Stimulated activated memory B cell treated with anti-CD40 and anti-IgM and Interleukin-4, amounts not matched to agents 10 μg/mL and 1 μg/mL and 100 μg/mL, for 72 hours (primary cell): ENCODE data around the gene MED29.
A peak's percentile ranks its signal among the peaks of the same experiment; 100 is the strongest.

ENCODE experiments used
- ATAC-seq: fragments of 150-1000 bp; cut with Tn5 transposase; 2 replicates; pipeline ENCODE4 v1.10.0; 2021
- H3K27ac Mint-ChIP-seq: one replicate; pipeline ENCODE4 v1.8.0; 2022; ENCODE audit warnings: mild to moderate bottlenecking, mixed read lengths
- H3K27me3 Mint-ChIP-seq: one replicate; pipeline ENCODE4 v1.8.0; 2022; ENCODE audit warnings: mixed read lengths
- H3K36me3 Mint-ChIP-seq: one replicate; pipeline ENCODE4 v1.8.0; 2022; ENCODE audit warnings: mixed read lengths
- H3K4me1 Mint-ChIP-seq: one replicate; pipeline ENCODE4 v1.8.0; 2022; ENCODE audit warnings: mixed read lengths
- H3K4me3 Mint-ChIP-seq: one replicate; pipeline ENCODE4 v1.8.0; 2022; ENCODE audit warnings: mild to moderate bottlenecking, moderate library complexity, mixed read lengths
- H3K9me3 Mint-ChIP-seq: one replicate; pipeline ENCODE4 v1.8.0; 2022; ENCODE audit warnings: mixed read lengths

Gene MED29

DNA sequence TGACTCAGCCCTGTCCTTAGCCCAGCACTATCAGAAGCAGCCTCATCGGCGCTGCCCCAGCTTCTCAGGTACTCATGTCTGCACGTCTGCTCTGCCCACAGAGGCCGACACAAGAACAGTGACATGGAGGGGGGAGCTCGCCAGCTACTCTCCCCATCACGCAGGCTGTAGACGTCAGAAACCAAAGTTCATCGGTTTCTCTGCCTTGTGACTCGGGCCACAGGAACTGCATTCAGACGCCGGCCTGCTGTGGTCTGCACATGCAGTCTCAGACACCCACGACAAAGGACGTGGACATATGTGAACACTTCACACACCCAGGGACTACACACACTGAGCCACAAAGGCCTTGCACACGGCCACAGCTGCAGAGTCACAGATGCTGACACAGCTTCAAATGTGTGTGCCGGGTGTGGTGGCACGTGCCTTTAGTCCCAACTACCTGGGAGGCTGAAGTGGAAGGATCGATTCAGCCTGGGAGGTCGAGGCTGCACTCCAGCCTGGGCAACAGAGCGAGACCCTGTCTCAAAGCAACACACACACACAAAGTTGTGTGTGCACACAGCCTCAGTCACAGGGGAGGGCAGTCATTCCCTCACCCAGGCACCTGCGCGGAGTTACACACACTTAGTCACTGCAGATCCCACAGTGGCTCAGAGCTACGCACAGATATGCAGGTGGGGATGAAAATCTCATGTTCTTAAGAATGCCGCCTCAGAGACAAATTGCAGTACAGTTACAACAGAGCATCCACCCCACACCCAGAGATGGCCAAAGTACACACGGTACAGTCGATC lies 10.6 kb downstream of the MED29 start:
- Mint-ChIP-seq H3K27me3 (no peaks in the 10 kb centered on the region), H3K4me1 (peaks cover 86% of the 10 kb centered on the region), H3K27ac (peak overlapping the region; percentile 91), H3K9me3 (no peaks in the 10 kb centered on the region), H3K4me3 (peak overlapping the region; percentile 89), H3K36me3 (peaks cover 15% of the 10 kb centered on the region)
- ATAC-seq, result peak; percentile 68

DNA sequence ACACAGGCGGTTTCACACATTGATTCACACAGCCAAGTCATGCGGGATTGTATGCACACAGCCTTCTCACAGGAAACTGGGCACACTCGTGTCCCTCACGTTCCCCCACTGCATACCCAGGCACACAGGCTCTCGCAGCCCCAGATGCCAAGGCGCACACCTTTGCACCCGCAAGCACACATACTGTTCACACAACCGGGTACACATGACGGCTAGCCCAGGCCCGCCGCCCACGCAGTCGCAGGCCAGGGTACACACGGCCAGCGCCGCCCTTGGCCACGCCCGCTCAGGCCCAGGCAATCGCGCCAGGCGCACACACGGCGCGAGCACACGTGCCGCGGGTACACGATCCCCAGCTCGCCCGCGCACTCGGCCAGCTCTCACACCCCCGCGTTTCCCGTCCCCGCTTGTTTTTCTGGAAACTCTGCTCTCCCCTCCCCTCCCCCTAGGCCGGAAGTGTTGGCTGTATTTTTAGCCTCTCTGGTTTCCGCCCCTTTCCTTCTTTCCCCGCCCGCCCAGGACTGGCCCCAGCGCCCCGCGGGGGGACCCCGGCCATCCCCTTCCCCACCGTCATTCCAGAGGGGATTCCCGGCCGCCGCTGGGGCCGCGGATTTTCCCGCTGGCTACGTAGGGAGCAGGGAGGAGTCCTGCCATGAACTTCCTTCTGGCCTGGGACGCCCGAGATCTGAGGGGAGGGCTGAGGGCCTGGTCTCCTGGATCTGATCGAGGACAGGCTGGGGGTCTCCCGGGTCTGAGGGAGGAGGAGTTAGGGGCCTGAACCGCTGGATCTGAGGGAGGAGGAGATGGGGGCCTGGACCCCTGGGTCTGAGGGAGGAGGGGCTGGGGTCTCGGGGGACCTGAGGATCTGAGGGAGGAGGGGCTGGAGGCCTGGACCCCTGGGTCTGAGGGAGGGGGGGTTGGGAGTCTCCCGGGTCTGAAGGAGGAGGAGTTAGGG lies 11.4 kb downstream of the MED29 start:
- no peaks in the 10 kb centered on the region for H3K9me3 Mint-ChIP-seq
- peaks cover 81% of the 10 kb centered on the region for H3K4me1 Mint-ChIP-seq
- no peaks in the 10 kb centered on the region for H3K27me3 Mint-ChIP-seq
- H3K4me3 Mint-ChIP-seq, result peak overlapping the region; percentile 89
- ATAC-seq, result peak; percentile 28
- H3K27ac Mint-ChIP-seq, result peak overlapping the region; percentile 91
- H3K36me3 Mint-ChIP-seq, result peaks cover 24% of the 10 kb centered on the region

DNA sequence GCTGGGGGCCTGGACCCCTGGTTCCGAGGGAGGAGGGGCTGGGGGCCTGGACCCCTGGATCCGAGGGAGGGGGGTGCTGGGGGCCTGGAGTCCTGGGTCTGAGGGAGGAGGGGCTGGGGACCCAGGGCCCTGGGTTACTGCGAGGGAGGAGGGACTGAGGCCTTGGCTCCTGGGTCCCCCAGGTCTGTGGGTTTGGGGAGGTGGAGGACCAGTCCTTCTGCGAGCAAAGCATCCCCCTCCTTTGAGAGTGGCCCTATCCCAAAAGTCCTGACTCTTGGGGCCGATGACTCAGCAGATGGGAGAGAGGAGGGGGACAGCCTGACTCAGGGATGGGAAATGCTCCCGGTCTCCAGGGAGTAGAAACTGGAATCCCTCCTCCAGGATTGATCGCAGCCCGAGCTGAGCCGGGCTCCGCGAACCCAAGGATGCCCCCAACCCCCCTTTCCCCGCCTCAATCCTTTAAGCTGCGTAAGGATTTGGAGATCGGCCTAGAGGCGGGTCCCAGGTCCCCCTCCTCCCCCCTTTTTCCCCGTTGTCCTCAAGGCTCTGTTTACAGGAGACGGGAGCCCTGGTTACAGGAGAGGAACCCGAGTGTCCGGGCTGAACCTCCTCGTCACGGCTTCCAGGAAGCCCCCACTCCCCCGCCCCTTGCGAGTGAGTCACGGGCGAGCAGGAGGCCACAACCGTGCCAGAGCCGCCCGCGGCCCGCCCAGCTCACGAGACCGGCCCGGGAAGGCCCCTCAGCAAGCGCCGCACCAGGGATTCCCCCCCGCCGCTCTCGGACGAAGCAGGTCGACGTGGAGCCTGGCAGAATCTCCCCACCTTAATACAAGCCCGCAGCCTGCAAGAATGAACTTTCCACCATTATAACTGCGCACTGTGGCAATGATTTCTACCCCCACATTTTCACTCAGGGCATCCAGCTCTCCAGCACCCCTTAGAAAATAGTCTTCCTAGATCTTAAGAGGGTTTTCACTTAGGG lies 12.4 kb downstream of the MED29 start:
- H3K27ac Mint-ChIP-seq, result peak overlapping the region; percentile 91
- no peaks in the 10 kb centered on the region for H3K27me3 Mint-ChIP-seq
- peak; percentile 59 for ATAC-seq
- peaks cover 79% of the 10 kb centered on the region for H3K4me1 Mint-ChIP-seq
- peak overlapping the region; percentile 89 for H3K4me3 Mint-ChIP-seq
- H3K36me3 Mint-ChIP-seq, result peaks cover 33% of the 10 kb centered on the region
- H3K9me3 Mint-ChIP-seq, result no peaks in the 10 kb centered on the region

DNA sequence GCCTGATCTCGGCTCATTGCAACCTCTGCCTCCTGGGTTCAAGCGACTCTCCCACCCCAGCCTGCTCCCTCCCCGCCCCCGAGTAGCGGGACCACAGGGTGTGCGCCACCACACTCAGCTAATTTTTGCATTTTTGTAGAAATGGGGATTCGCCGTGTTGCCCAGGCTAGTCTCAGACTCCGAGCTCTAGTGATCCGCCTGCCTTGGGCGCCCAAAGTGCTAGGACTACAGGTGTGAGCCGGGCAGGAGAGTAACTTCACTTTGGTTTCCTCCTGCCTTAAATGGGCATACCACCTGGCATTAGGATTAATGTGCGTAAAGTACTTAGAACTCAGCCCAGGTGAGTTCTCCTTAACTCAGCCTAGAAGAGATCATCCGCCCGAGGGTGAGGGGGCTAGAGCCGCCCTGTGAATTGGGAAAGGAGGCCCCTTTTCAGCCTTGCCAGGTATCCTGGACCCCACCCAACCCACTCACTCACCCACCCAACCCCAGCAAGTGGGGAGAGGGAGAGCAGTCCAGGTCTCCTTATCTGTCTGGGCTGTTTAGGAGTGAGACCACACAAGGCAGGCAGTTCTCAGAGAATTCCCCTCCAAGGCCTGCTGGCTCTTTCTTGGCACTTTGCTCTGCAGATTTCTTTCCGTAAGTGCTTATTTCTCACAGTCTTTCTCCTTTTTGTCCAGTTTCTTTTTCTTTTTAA lies 14.2 kb downstream of the MED29 start:
- Mint-ChIP-seq H3K9me3 (no peaks in the 10 kb centered on the region), H3K36me3 (peaks cover 24% of the 10 kb centered on the region), H3K27me3 (no peaks in the 10 kb centered on the region), H3K4me1 (peaks cover 72% of the 10 kb centered on the region), H3K4me3 (peak overlapping the region; percentile 77), H3K27ac (peak overlapping the region; percentile 91)
- ATAC-seq, result no peak

DNA sequence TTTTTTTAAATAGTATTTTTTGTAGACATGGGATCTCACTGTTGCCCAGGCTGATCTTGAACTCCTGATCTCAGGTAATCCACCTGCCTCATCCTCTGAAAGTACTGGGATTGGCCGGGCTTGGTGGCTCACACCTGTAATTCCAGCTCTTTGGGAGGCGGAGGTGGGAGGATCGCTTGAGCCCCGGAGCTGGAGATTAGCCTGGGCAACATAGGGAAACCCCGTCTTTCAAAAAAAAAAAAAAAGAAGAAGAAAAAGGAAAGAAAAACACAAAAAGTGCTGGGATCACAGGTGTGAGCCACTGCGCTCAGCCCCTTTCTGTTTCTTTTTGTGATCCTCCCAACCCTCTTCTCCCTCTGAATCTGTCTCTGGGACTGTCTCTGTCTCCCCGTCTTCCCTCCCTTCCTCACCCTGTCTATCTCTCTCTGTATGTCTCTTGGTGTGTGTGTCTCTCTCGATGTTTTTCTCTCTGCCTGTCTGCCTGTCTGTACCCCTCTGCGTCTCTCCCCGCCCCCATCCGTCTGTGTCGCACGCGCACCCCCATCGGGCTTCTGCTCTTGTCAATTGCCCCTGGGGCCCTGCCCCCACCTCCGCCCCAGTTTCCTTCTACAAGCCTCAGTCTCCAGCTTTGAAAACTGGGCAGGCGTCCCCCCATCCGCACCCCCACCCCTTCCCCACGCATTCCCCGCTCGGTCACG lies 14.9 kb downstream of the MED29 start:
- Mint-ChIP-seq H3K9me3 (no peaks in the 10 kb centered on the region), H3K36me3 (peaks cover 24% of the 10 kb centered on the region), H3K4me1 (peaks cover 72% of the 10 kb centered on the region), H3K4me3 (peak overlapping the region; percentile 98), H3K27me3 (no peaks in the 10 kb centered on the region), H3K27ac (peak overlapping the region; percentile 91)
- peak; percentile 31 for ATAC-seq

DNA sequence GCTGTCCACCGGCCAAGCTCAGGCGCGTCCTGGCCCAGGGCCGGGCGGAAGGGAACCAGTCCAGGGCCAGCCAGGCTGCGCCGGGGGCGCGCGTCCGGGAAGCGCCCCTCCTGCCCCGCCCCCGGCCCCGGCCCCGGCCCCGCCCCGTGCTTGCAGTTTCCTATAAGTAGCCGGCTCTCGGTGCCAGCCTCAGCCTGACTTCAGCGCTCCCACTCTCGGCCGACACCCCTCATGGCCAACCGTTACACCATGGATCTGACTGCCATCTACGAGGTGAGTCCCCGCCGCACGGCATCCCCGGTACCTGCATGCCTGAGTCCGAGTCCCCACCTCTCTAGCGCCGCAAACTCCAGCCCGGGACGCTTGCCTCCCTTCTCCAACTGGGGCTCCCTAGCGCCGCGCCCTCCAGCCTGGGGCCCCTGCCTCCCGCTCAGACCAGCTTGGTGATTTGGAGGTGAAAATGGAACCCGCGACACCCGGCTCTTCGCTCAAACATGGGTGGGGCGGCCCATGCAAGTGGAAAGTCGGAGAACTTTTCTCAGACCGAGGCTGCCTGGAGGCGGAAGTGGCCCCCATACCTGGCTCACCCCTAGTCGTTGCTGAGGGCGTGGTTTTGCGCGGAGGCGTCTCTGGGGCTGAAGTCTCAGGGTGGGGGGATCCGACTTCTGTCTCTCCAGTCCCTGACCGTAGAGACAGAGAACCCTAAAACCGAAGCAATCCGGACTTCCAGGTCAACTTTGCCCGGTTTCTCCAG lies 15.7 kb downstream of the MED29 start, which contains the start of gene ZFP36:
ZFP36 (plus strand) TSS at position 192 of the 754 bp plus-strand sequence; CDS start at position 250, 58 bp downstream.
- Mint-ChIP-seq H3K9me3 (no peaks in the 10 kb centered on the region), H3K27ac (peak within 1 kb of the TSS; percentile 91), H3K27me3 (no peaks in the 10 kb centered on the region), H3K4me3 (peak within 1 kb of the TSS; percentile 98), H3K36me3 (peaks cover 24% of the 10 kb centered on the region), H3K4me1 (peaks cover 72% of the 10 kb centered on the region)
- ATAC-seq, result peak; percentile 57

DNA sequence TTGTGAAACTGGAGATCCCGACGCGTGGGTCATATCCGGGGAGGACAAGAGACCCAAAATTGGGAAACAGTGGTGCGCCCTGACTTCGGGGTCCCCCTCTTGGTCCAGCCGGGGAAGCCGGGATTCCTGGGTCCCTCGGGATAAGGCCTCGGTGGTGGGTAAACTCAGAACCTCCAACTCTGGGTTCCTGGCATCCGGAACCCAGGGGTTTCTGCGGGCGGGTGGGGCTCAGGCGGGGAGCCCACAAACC lies 16.2 kb downstream of the MED29 start:
- no peak for ATAC-seq
- no peaks in the 10 kb centered on the region for H3K27me3 Mint-ChIP-seq
- H3K9me3 Mint-ChIP-seq, result no peaks in the 10 kb centered on the region
- H3K36me3 Mint-ChIP-seq, result peaks cover 24% of the 10 kb centered on the region
- peaks cover 70% of the 10 kb centered on the region for H3K4me1 Mint-ChIP-seq
- H3K4me3 Mint-ChIP-seq, result peak overlapping the region; percentile 98
- peak overlapping the region; percentile 91 for H3K27ac Mint-ChIP-seq

DNA sequence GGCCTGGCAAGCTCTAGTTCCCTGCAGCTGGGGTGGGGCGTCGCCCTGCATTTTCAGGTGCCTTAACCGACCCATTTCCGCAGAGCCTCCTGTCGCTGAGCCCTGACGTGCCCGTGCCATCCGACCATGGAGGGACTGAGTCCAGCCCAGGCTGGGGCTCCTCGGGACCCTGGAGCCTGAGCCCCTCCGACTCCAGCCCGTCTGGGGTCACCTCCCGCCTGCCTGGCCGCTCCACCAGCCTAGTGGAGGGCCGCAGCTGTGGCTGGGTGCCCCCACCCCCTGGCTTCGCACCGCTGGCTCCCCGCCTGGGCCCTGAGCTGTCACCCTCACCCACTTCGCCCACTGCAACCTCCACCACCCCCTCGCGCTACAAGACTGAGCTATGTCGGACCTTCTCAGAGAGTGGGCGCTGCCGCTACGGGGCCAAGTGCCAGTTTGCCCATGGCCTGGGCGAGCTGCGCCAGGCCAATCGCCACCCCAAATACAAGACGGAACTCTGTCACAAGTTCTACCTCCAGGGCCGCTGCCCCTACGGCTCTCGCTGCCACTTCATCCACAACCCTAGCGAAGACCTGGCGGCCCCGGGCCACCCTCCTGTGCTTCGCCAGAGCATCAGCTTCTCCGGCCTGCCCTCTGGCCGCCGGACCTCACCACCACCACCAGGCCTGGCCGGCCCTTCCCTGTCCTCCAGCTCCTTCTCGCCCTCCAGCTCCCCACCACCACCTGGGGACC lies 16.6 kb downstream of the MED29 start:
- H3K4me3 Mint-ChIP-seq, result peak overlapping the region; percentile 98
- peaks cover 65% of the 10 kb centered on the region for H3K4me1 Mint-ChIP-seq
- no peaks in the 10 kb centered on the region for H3K9me3 Mint-ChIP-seq
- ATAC-seq, result peak; percentile 1
- H3K27ac Mint-ChIP-seq, result peak overlapping the region; percentile 91
- peaks cover 24% of the 10 kb centered on the region for H3K36me3 Mint-ChIP-seq
- no peaks in the 10 kb centered on the region for H3K27me3 Mint-ChIP-seq

DNA sequence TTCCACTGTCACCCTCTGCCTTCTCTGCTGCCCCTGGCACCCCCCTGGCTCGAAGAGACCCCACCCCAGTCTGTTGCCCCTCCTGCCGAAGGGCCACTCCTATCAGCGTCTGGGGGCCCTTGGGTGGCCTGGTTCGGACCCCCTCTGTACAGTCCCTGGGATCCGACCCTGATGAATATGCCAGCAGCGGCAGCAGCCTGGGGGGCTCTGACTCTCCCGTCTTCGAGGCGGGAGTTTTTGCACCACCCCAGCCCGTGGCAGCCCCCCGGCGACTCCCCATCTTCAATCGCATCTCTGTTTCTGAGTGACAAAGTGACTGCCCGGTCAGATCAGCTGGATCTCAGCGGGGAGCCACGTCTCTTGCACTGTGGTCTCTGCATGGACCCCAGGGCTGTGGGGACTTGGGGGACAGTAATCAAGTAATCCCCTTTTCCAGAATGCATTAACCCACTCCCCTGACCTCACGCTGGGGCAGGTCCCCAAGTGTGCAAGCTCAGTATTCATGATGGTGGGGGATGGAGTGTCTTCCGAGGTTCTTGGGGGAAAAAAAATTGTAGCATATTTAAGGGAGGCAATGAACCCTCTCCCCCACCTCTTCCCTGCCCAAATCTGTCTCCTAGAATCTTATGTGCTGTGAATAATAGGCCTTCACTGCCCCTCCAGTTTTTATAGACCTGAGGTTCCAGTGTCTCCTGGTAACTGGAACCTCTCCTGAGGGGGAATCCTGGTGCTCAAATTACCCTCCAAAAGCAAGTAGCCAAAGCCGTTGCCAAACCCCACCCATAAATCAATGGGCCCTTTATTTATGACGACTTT lies 17.4 kb downstream of the MED29 start:
- Mint-ChIP-seq H3K4me1 (peaks cover 63% of the 10 kb centered on the region), H3K27me3 (no peaks in the 10 kb centered on the region), H3K9me3 (no peaks in the 10 kb centered on the region), H3K27ac (peak overlapping the region; percentile 91), H3K4me3 (peak overlapping the region; percentile 98), H3K36me3 (peaks cover 24% of the 10 kb centered on the region)
- ATAC-seq, result no peak

DNA sequence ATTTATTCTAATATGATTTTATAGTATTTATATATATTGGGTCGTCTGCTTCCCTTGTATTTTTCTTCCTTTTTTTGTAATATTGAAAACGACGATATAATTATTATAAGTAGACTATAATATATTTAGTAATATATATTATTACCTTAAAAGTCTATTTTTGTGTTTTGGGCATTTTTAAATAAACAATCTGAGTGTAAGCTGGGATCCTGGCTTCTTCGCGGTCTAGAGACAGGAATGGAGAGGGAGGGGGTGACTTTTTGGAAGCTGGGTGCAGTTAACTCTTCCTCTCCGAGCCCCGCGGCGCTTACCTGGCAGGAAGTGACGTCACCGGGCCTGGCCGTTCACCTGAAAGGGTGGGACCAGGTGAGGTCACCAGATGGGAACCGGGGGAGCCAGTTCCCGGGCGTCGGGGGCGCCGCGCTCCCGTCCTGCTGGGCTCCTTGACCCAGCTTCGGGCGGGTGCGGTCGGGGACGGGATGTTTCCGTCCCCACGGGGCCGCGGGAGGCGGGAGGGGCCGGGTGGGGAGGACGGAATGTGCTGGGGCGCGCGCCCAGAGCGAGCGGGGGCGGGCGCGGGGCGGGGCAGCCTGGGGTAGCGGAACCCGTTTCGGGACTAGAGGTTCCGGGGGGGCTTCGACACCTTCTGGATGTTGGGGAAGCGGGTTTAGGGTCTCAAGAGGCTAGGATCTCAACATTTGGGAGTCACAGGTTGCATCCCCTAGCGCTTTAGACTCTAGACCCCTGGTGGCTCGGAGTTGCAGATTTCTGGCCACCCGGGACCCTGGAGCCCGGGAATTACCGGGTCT lies 18.2 kb downstream of the MED29 start:
- Mint-ChIP-seq H3K4me1 (peaks cover 65% of the 10 kb centered on the region), H3K36me3 (peaks cover 31% of the 10 kb centered on the region), H3K27me3 (no peaks in the 10 kb centered on the region), H3K4me3 (peak overlapping the region; percentile 98), H3K27ac (peak overlapping the region; percentile 91), H3K9me3 (no peaks in the 10 kb centered on the region)
- ATAC-seq, result peak; percentile 9

DNA sequence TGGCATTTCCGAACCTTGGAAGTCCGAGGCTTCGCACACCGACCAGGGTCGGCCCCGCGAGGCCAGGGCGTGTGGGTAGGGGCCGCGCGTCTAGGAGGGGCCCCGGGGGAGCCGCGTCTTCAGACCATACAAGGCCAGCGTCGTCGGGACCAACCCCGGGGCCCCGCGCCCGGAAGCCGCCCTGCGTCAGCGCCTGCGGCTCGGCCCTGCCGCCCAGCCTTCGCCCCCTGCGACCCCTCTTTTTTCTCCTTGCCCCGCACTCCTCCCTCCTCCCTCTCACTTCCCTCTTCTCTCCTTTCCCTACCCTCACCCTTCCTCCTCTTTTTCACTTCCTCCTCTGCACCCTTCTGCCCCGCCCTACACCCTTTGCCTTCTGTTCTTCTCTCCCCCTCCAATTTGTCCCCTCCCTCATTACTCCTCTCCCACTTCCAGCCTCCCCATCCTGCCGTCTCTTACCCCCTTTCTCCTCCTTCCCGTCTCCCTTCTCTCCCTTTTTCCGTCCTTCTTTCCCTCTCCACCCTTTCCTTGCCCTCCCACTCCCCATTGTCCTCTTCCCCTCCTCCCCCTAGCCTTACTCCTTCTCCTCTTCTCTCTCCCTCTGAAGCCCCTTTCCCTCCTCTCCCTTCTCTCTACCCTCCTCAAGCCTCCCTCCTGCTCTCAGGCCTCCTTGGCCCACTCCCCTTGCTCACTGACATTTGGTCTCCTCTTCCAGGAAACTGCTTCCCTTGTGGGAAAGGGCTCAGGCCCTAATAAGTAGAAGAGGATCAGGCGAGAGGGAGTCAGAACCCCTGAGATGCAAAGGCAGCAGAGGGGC lies 19.0 kb downstream of the MED29 start:
- Mint-ChIP-seq H3K4me3 (peak overlapping the region; percentile 95), H3K9me3 (no peaks in the 10 kb centered on the region), H3K4me1 (peaks cover 65% of the 10 kb centered on the region), H3K27me3 (no peaks in the 10 kb centered on the region), H3K27ac (peak overlapping the region; percentile 91), H3K36me3 (peaks cover 38% of the 10 kb centered on the region)
- ATAC-seq, result peak; percentile 56
